Heart right ventricle (tissue), 16 donors: Measurements from ENCODE around the gene PSMC3IP. TPM values are rescaled to one million over a fixed set of nuclear protein-coding genes. Genes with fewer than 3 reads are reported as not detected.
A peak's percentile ranks its signal among the peaks of the same experiment; 100 is the strongest.

ENCODE experiments used
- ATAC-seq, 8 donors: fragments of 200-7000 bp; cut with Tn5 transposase; one replicate each; pipeline ENCODE4 v1.9.1; 2020; ENCODE audit warnings: mild to moderate bottlenecking in 8 of 8, moderate library complexity in 8 of 8, moderate number of reproducible peaks in 1 of 8
- DNase-seq, 2 donors: peaks; one replicate each; pipeline ENCODE4 v3.0.0-alpha.2; 2020
- H3K27ac ChIP-seq, 10 donors: fragments of 200-600 bp; sonication (generic) in 2 of 10; one replicate each; pipeline versions ENCODE4 v1.5.0 to v1.8.0; 2020 to 2022; ENCODE audit warnings: mild to moderate bottlenecking in 3 of 10
- H3K27me3 ChIP-seq, 7 donors: fragments of 200-600 bp; one replicate each; pipeline ENCODE4 v1.8.0; 2021 to 2022; ENCODE audit warnings: mild to moderate bottlenecking in 2 of 7
- H3K36me3 ChIP-seq, 9 donors: fragments of 200-600 bp; sonication (generic) in 1 of 9; one replicate each; pipeline versions ENCODE4 v1.5.0 to v1.8.0; 2020 to 2022; ENCODE audit warnings: mild to moderate bottlenecking in 2 of 9
- H3K4me1 ChIP-seq, 9 donors: fragments of 200-600 bp; sonication (generic) in 1 of 9; one replicate each; pipeline versions ENCODE4 v1.5.0 to v1.8.0; 2020 to 2022; ENCODE audit warnings: mild to moderate bottlenecking in 4 of 9
- H3K4me3 ChIP-seq, 10 donors: fragments of 200-600 bp; sonication (generic) in 2 of 10; one replicate each; pipeline versions ENCODE4 v1.5.0 to v1.8.0; 2020 to 2022; ENCODE audit warnings: mild to moderate bottlenecking in 7 of 10, moderate library complexity in 2 of 10
- H3K9me3 ChIP-seq, 11 donors: fragments of 200-600 bp in 10 of 11; sonication (generic) in 2 of 11; one replicate each; pipeline versions ENCODE4 v1.5.0 to v1.8.0; 2013 to 2022; ENCODE audit warnings: mild to moderate bottlenecking in 2 of 11, control low read depth in 1 of 11, moderate library complexity in 1 of 11
- CTCF ChIP-seq, 9 donors: fragments of 200-600 bp; sonication (generic) in 2 of 9; IDR thresholded peaks; one replicate each; pipeline versions ENCODE4 v1.5.0 to v1.8.0; 2021 to 2022; ENCODE audit warnings: antibody characterized with exemption in 9 of 9, mild to moderate bottlenecking in 5 of 9, moderate library complexity in 1 of 9
- WGBS, 2 donors: extraction: QIAGEN DNeasy Blood & Tissue Kit; methylation state at CpG; one replicate each; pipeline ENCODE4 v1.1.7; 2013; ENCODE audit warnings: inconsistent platforms in 1 of 2; 5-methylcytosine and 5-hydroxymethylcytosine counted together
- intact Hi-C, 10 donors: fragments of 100-400 bp; cut with DNase I; formaldehyde crosslinking; loops; one replicate each; pipeline versions ENCODE4 v1.11.1 to v1.14.2; 2022
- polyA plus RNA-seq, 2 donors: library from polyadenylated mRNA; stranded (reverse); fragments of 200-250 nt; gene quantifications; one replicate each; pipeline ENCODE4 v1.2.3, GENCODE V29; 2013
- total RNA-seq, 10 donors: library from RNA; stranded (reverse); fragmentation: NEBNext Ultra II Directional in 3 of 10; extraction: Animal tissue kit (Norgen Biotek cat#: 25700) in 3 of 10; gene quantifications; one replicate each; pipeline versions ENCODE4 v1.2.1 to v1.2.4, GENCODE V29; 2021 to 2023
- donor health status: Arrhythmogenic right ventricular cardiomyopathy.
- donor health status: ischemic (EF 13 %, LVEDD 7.1; RV severe dilation, severe dysfunction).
- donor health status: healthy with polysubstance abuse.
- donor health status: DM: no; HTN: yes; CAD: no.
- donor health status: DM: no; HTN: no; CAD: no.
- donor health status: ischemic (EF 25% LVEDD 6.9; RV normal size, moderate dysfunction).
- donor health status: ischemic (EF 25% LVEDD 5.7; RV mildly dilated, moderate dysfunction).
- donor health status: healthy.
- donor health status: DM: yes; HTN: yes; CAD: no.
- donor health status: Ischemic cardiomyopathy.
- donor health status: ischemic (EF 35%, LVEDD 5.7; RV mildly dilated, moderate dysfunction).
- donor health status: nonischemic (EF 11% LVEDD 7.7; RV severe dilation, severe dysfunction).
- donor health status: DM: yes; HTN: yes; CAD: no.
- donor health status: PGD.
- donor health status: ischemic (EF 29% LVEDD 5.4; RV normal size, mild dysfunction).
- donor health status: nonischemic (EF 23%, LVEDD 6.1; RV moderate dilation, normal function).

PSMC3IP gene
- total and polyA plus RNA-seq, 12 donors, result 1.1 to 3.1 (median 1.9) TPM

DNA sequence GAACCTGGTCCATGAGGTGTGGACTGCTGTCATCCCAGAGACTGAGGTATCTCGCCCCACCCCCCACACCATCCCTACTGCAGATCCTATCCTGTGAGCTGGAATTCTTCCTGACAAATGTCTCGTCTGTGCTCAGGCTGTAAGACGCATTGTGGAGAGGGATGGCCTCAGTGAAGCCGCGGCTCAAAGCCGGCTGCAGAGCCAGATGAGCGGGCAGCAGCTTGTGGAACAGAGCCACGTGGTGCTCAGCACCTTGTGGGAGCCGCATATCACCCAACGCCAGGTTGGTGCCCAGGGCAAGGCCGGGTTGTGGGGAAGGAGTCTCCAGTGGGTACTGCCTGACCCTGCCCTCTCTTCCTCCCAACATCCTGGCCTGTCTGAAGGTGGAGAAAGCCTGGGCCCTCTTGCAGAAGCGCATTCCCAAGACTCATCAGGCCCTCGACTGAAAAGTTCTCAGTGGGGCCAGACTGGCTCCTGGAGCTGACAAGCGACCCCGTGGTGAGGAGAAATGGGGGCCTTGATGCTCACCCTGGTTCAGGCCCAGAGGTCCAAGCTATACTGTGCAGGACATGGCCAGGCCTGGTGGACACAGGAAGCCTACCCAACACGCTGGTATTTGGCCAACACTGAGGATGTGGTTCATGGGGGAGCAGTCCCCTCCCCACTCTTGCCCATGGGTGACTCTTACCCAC lies 11.9 kb downstream of the PSMC3IP start:
- H3K27ac ChIP-seq, result peak overlapping the region in 8 of 10 donors; percentile 93 to 99 (median 96)
- peaks cover 11 to 66% (median 45%) of the 10 kb centered on the region in 9 donors for H3K4me1 ChIP-seq
- intact Hi-C loops, result no loop called here
- H3K4me3 ChIP-seq, result peak overlapping the region in 4 of 10 donors; percentile 78 to 91 (median 90)
- peaks cover 0 to 53% (median 41%) of the 10 kb centered on the region in 9 donors for H3K36me3 ChIP-seq
- no peaks in the 10 kb centered on the region for H3K9me3 ChIP-seq
- H3K27me3 ChIP-seq, result no peaks in the 10 kb centered on the region
- ATAC-seq (no peak), DNase-seq (no peak)
- TF ChIP-seq CTCF (IDR thresholded peaks at IDR 0.05), result no peak
- 93 to 94% methylated on average over 16 of the region's 16 CpGs for WGBS, 2 donors

DNA sequence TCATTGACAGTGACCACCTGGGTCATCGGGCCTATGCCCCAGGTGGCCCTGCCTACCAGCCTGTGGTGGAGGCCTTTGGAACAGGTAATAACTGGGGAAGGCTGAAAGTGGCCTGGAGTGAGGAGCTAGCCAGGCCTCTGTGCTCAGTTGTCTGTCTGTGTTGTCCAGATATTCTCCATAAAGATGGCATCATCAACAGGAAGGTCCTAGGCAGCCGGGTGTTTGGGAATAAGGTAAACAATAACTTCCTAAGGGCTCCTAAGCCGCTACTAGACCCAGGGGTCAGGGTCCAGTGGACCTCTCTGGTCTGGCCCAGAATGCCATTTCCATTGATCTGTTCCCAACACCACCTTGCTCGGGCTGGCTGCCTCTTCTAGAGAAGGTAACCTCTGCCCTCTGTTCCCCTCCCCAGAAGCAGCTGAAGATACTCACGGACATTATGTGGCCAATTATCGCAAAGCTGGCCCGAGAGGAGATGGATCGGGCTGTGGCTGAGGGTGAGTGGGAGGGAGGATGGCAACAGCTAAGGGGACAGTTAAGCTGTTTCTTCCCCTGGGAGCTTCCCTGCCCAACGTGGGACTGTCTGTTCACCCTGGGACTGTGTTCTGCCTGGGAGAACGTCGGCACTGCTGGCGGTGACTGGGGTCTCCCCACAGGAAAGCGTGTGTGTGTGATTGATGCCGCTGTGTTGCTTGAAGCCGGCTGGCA lies 12.6 kb downstream of the PSMC3IP start:
- Histone ChIP-seq H3K27me3 (no peaks in the 10 kb centered on the region), H3K27ac (no peak overlapping the region), H3K4me3 (no peak overlapping the region), H3K9me3 (no peaks in the 10 kb centered on the region), H3K36me3 (peaks cover 0 to 46% (median 34%) of the 10 kb centered on the region in 9 donors), H3K4me1 (peaks cover 11 to 66% (median 45%) of the 10 kb centered on the region in 9 donors)
- DNase-seq, result no peak
- WGBS, 2 donors, result 91 to 95% methylated on average over 15 of the region's 15 CpGs
- ATAC-seq, result no peak
- no peak for TF ChIP-seq CTCF (IDR thresholded peaks at IDR 0.05)
- intact Hi-C loops, result no loop called here

- ATAC-seq (no peak), DNase-seq (no peak)
- H3K27ac ChIP-seq, result peak overlapping the region in 1 of 10 donors; percentile 96
- intact Hi-C loops, result no loop called here
- TF ChIP-seq CTCF (IDR thresholded peaks at IDR 0.05), result no peak
- peaks cover 0 to 36% (median 24%) of the 10 kb centered on the region in 9 donors for H3K36me3 ChIP-seq
- peaks cover 11 to 62% (median 45%) of the 10 kb centered on the region in 9 donors for H3K4me1 ChIP-seq
- no peaks in the 10 kb centered on the region for H3K27me3 ChIP-seq
- H3K4me3 ChIP-seq, result peak overlapping the region in 2 of 10 donors; percentile 95 to 97
- no peaks in the 10 kb centered on the region for H3K9me3 ChIP-seq
- WGBS, 2 donors, result 82 to 88% methylated on average over 9 of the region's 9 CpGs
Observed at GRCh38 chr17:42563950-42564349, 13.6 kb downstream of the PSMC3IP start.

- H3K9me3 ChIP-seq, result no peaks in the 10 kb centered on the region
- TF ChIP-seq CTCF (IDR thresholded peaks at IDR 0.05), result no peak
- intact Hi-C loops, result no loop called here
- ATAC-seq (no peak), DNase-seq (no peak)
- 18 to 37% methylated on average over 1 of the region's 1 CpG for WGBS, 2 donors
- peak overlapping the region in 1 of 10 donors; percentile 96 for H3K27ac ChIP-seq
- H3K4me3 ChIP-seq, result peak overlapping the region in 7 of 10 donors; percentile 66 to 97 (median 94)
- peaks cover 0 to 31% (median 20%) of the 10 kb centered on the region in 9 donors for H3K36me3 ChIP-seq
- peaks cover 11 to 58% (median 45%) of the 10 kb centered on the region in 9 donors for H3K4me1 ChIP-seq
- no peaks in the 10 kb centered on the region for H3K27me3 ChIP-seq
Observed at GRCh38 chr17:42563543-42563942, 14.0 kb downstream of the PSMC3IP start.
